ENCODE results near the gene BABAM1. TPM values are rescaled to one million over a fixed set of nuclear protein-coding genes. Genes with fewer than 3 reads are reported as not detected.

BABAM1 gene
- total and polyA plus RNA-seq, 9 of the 15 experiments (the other 6 are each of a cell fraction or from before 2014, with no cell fraction given), result 14.7 to 160 (median 113) TPM

DNA sequence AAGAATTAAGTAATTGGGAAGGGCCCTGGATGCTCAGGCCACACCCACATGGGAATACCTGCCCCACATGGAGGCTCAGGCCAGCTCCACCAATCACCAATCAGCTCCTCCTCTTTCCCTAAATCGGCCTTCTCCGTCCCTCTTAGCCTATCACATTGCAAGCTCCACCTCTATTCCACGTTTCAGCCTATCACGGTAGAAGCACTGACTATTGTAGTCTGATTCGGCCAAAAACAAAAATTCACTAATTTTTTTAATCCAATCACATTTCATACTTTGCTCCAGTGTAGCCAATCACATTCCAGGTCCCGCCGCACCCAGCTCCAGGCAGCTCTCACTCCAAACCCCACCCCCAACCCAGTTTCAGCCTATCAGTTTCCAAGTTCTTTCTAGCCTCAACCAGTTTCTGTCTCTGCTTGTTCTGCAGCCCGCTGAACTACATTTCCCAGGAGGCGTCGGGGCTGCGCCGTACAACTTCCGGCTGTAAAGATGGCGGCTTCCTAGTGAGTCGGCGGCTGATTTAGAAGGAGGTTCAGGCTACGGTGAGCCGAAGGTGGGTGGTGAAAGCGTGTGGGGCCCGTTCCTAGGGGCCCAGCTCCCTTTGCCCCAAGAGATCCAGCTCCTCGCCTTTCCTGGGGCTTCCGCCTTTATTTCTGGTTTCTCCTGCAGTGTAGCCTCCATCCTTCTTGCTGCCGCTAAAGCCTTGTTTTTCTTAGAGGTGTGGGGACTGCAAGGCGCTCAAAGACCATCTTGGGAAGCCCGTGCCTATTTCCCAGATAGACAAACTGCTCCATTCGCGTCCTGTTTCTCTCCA, at the start of gene BABAM1 (continued):
- TF ChIP-seq ASH1L (IDR thresholded peaks at IDR 0.05; ENCODE audit: borderline replicate concordance, low read depth, partially characterized antibody) (peak; percentile 99), HOXB6 (CRISPR knock-in tag; IDR thresholded peaks at IDR 0.05; ENCODE audit: borderline replicate concordance) (no peak), CCNT2 (IDR thresholded peaks at IDR 0.05; ENCODE audit: borderline replicate concordance, extremely low read depth, insufficient read length, low read depth, low read length) (no peak), ZNF707 (CRISPR knock-in tag; conservative IDR thresholded peaks at IDR 0.05) (no peak), ATF7 (IDR thresholded peaks at IDR 0.05) (peak; percentile 68; the same call in 1 of the 2 replicates), EP300 (IDR thresholded peaks at IDR 0.05; ENCODE audit: low read length) (no peak), EZH2 (IDR thresholded peaks at IDR 0.05; ENCODE audit: borderline replicate concordance, low read depth, low read length) (peak; percentile 89; the same call in 1 of the 2 replicates), ZNF224 (CRISPR knock-in tag; IDR thresholded peaks at IDR 0.05) (no peak), ZBTB17 (CRISPR knock-in tag; IDR thresholded peaks at IDR 0.05) (no peak), ERF (CRISPR knock-in tag; IDR thresholded peaks at IDR 0.05) (0 out of 2 replicates have a peak, but pooled peaks have one; percentile 78), POLR2H (tag; IDR thresholded peaks at IDR 0.05; ENCODE audit: low read depth) (peak; percentile 64; the same call in 1 of the 2 replicates), MYNN (IDR thresholded peaks at IDR 0.05) (no peak), MYNN (CRISPR knock-in tag; IDR thresholded peaks at IDR 0.05) (no peak), FIP1L1 (IDR thresholded peaks at IDR 0.05; ENCODE audit: low read depth, low read length, poor library complexity, severe bottlenecking) (no peak), SRSF7 (optimal IDR thresholded peaks at IDR 0.05; ENCODE audit: low read depth, low read length) (no peak)
- TF ChIP-seq, protein P1, sequence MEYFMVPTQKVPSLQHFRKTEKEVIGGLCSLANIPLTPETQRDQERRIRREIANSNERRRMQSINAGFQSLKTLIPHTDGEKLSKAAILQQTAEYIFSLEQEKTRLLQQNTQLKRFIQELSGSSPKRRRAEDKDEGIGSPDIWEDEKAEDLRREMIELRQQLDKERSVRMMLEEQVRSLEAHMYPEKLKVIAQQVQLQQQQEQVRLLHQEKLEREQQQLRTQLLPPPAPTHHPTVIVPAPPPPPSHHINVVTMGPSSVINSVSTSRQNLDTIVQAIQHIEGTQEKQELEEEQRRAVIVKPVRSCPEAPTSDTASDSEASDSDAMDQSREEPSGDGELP (CRISPR knock-in tag; IDR thresholded peaks at IDR 0.05; ENCODE audit: borderline replicate concordance), result peak; percentile 79
- TF ChIP-seq, protein P2, sequence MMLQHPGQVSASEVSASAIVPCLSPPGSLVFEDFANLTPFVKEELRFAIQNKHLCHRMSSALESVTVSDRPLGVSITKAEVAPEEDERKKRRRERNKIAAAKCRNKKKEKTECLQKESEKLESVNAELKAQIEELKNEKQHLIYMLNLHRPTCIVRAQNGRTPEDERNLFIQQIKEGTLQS (IDR thresholded peaks at IDR 0.05), result no peak
- TF ChIP-seq, protein P2 (CRISPR knock-in tag; conservative IDR thresholded peaks at IDR 0.05), result peak; percentile 62; the same call in 1 of the 2 replicates
- TF ChIP-seq, protein P3, sequence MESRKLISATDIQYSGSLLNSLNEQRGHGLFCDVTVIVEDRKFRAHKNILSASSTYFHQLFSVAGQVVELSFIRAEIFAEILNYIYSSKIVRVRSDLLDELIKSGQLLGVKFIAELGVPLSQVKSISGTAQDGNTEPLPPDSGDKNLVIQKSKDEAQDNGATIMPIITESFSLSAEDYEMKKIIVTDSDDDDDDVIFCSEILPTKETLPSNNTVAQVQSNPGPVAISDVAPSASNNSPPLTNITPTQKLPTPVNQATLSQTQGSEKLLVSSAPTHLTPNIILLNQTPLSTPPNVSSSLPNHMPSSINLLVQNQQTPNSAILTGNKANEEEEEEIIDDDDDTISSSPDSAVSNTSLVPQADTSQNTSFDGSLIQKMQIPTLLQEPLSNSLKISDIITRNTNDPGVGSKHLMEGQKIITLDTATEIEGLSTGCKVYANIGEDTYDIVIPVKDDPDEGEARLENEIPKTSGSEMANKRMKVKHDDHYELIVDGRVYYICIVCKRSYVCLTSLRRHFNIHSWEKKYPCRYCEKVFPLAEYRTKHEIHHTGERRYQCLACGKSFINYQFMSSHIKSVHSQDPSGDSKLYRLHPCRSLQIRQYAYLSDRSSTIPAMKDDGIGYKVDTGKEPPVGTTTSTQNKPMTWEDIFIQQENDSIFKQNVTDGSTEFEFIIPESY (CRISPR knock-in tag; IDR thresholded peaks at IDR 0.05), result no peak
- TF ChIP-seq, protein P4, sequence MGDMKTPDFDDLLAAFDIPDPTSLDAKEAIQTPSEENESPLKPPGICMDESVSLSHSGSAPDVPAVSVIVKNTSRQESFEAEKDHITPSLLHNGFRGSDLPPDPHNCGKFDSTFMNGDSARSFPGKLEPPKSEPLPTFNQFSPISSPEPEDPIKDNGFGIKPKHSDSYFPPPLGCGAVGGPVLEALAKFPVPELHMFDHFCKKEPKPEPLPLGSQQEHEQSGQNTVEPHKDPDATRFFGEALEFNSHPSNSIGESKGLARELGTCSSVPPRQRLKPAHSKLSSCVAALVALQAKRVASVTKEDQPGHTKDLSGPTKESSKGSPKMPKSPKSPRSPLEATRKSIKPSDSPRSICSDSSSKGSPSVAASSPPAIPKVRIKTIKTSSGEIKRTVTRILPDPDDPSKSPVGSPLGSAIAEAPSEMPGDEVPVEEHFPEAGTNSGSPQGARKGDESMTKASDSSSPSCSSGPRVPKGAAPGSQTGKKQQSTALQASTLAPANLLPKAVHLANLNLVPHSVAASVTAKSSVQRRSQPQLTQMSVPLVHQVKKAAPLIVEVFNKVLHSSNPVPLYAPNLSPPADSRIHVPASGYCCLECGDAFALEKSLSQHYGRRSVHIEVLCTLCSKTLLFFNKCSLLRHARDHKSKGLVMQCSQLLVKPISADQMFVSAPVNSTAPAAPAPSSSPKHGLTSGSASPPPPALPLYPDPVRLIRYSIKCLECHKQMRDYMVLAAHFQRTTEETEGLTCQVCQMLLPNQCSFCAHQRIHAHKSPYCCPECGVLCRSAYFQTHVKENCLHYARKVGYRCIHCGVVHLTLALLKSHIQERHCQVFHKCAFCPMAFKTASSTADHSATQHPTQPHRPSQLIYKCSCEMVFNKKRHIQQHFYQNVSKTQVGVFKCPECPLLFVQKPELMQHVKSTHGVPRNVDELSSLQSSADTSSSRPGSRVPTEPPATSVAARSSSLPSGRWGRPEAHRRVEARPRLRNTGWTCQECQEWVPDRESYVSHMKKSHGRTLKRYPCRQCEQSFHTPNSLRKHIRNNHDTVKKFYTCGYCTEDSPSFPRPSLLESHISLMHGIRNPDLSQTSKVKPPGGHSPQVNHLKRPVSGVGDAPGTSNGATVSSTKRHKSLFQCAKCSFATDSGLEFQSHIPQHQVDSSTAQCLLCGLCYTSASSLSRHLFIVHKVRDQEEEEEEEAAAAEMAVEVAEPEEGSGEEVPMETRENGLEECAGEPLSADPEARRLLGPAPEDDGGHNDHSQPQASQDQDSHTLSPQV (IDR thresholded peaks at IDR 0.05), result no peak

Data from K562 (cell line).